SK-MEL-5 (cell line): ENCODE results near the gene MYO1H. TPM values are rescaled to one million over a fixed set of nuclear protein-coding genes. Genes with fewer than 3 reads are reported as not detected.

Experiments
- DNase-seq: peaks from one replicate; pipeline ENCODE4 v3.0.0-alpha.2; 2016; ENCODE audit warnings: low read depth, low spot score
- in situ Hi-C: cut with HindIII; loops from 2 replicates; pipeline ENCODE4 v1.10.0; 2016; ENCODE audit warnings: low sequenced_read_pairs, high pct_unique_total_duplicates, low pct_unique_long_range_greater_than_20kb
- total RNA-seq: library from RNA; depleted of rRNA; stranded (reverse); fragments of >200 nt; shearing (Covaris generic); gene quantifications from 2 replicates; pipeline ENCODE4 v1.2.3, GENCODE V29; 2014

MYO1H gene
- total RNA-seq, 1 experiment from 2014 or later: 0.08 TPM

DNA sequence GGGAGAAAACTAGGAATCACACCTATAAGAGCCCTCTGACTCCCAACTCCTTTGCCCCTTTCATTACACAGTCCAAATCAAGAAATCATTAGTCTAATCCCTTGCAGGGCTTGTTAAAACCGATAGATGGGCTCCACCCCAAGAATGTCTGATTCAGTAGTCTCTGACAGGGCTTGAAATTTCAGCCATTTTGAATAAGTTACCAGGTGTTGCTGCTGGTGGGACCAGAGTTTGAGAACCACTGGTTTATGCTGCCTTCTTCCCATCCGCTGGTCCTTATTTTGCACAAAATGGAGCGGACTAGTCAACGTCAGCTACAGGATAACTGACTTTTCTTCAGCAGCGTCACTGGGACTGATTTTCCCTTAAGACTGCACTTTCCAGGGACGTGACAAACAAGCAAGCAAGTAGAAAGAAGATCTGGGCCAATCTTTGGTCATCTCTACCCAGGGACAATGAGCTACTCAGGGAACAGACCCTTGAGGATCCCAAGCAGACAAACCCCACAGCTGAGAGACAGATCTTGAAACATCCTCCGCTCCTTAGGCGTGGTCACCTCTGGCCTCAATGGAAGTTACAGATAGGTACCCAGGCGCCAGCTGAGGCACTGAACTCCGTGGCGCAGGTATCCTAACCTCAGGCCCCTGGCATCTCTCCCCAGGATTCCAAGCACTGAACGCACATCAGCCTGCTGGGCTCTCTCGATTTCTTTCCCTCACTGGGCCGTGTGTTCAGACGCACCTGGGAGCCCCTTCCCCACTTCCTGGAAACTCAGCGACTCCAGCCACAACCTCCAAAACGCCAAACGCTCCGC, 128.5 kb downstream of the MYO1H start:
- in situ Hi-C loops: no loop called here
- DNase-seq: no peak

DNA sequence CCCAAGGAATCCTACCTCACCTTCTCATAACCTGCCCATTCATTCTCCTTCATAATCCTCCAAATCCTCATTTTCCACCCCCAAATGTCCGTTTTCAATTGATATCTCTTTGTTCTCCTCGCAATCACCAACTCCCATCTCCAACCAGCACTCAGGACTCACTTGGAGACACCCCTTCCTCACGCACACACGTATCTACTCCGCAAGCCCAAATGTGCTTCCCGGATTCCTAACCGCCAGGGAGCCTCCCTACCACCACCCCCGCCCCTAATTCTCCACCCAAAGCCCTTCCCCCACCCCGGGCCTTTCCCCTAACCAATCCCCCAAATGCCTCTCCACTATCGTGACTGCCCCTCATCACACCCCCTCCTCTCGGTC, 129.1 kb downstream of the MYO1H start:
- in situ Hi-C loops: no loop called here
- DNase-seq: no peak

DNA sequence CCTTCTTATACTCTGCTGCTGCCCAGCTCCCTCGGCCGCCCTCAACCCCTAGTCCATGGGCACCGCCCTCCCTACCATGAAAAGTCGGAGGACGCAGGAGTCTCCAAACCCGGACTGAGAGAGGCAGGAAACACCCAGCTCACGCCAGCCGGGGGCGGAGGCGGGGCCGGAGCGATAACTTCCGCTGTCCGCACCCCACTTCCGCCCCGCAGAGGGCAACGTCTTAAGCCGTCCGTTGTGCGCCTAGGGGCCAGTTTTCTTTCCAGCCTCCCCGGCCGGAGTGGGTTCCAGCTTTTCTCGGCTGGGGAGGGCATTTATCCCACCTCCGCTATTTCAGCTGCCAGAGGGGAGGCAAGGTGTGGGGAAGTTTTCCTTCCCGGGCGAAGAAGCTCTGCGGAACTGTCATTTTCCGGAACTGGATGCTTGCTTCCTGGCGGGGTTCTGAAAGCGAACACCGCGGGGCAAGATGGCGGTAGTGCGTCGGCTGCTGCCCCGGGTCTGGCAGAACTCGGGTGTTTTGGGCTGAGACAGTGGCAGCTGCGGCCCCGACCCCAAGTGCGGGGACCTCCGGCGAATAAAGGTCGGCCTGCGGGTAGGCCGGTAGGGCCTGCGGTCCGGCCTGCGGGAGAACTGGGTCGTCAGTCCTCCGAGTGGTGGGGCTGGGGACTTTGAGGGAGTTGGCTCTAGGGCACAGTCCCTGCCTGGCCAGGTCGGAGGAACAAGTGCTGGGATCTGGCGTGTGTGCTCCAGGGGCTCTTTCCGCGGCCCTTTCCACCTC, 129.7 kb downstream of the MYO1H start, which contains the start of the genes KCTD10 and UBE3B:
Gene KCTD10, minus strand, starts transcription at position 116 of the 778 bp plus-strand sequence. Its CDS starts 38 bp downstream, at position 78.
Gene UBE3B, plus strand, starts transcription at position 450 of the 778 bp plus-strand sequence. CDS start 5,918 bp downstream, outside the sequence.
- in situ Hi-C loops: no loop called here
- peak; percentile 87 for DNase-seq

DNA sequence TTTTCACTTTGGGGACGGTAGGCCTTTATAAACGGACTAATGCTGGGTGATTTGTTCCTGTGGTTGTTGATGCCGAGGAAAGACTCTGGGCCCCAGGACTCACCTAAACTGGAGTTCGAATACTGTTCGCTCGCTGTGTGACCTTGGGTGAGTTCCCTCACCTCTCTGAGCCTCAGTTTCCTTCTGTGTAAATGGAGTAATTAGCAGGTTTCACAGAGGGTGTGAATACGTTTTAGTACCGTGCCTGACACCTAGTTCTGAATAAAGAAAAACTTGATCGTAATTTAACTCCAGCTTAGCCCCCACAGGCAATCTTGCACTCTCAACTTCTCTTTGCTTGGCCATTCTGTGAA, 130.2 kb downstream of the MYO1H start:
- in situ Hi-C loops: no loop called here

DNA sequence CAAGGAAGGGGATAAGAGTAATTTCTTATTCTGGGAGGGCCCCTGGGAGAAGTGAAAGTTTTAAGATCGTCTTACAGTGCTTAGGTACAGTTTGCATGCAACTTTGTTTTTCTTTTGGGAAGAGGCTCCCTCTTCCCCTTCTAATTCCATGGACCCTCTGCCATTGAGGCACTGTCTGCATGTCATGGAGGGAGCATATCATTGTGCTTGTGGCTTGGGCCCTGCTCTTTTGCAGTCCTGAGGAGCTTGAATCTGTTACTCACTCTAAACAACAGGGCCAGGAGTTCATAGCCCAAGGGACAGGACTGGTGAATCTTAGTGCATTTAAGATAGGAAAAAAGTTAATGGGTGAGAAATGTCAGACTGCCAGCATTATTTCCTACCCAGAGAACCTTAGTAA, 132.1 kb downstream of the MYO1H start:
- no peak for DNase-seq
- in situ Hi-C loops: no loop called here

More for the DNA sequence above, 130.2 kb downstream of the MYO1H start:
- no peak for DNase-seq

DNA sequence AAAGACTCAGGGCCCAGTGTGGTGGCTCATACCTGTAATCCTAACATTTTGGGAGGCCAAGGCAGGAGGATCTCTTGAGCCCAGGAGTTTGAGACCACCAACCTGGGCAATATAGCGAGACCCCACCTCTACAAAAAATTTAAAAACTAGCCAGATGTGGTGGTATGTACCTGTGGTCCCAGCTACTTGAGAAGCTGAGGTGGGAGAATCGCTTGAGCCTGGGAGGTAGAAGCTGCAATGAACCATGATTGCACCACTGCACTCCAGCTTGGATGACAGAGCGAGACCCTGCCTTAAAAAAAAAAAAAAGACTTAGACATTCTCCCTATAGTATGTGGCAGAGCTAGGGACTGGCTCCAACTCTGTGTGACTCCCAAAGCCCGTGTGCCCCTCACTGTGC, 132.7 kb downstream of the MYO1H start:
- DNase-seq: no peak
- in situ Hi-C loops: no loop called here

DNA sequence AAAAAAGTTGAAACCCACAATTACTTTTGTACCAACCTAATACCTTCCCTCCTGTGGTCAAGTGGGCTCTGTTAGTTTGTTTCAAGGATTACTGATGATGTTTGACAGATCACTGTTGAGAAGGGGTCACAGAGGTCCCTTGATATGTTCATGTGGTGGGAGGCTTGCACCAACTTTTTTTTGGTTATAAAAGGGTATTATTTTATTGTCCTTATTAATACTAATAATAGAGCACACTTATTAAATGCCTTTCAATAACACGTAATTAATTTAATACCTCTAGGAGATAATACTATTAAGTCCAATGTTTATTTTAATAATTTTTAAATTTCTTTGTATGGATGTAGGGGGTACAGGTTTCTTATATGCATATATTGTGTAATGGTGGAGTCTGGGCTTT, 134.2 kb downstream of the MYO1H start:
- in situ Hi-C loops: no loop called here
- DNase-seq: no peak

DNA sequence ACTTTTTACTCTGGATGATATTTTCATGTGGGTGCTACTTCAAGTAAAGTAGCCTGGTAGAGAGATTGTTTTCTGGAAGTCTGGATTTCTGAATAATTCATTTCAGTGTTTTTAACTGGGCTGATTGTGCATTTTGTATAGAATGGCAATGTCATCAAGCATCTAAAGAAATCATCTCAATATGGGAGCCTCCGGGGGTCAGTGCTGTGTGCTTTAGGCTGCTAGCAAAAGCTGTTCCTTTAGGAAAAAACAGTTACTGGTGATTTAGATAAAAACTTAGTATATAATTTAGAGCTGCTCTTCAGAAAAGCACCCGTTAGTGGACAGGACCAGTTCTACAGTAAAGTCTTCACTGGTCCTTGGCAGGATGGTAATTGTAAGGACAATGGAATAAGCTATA, 134.8 kb downstream of the MYO1H start:
- in situ Hi-C loops: no loop called here
- no peak for DNase-seq

DNA sequence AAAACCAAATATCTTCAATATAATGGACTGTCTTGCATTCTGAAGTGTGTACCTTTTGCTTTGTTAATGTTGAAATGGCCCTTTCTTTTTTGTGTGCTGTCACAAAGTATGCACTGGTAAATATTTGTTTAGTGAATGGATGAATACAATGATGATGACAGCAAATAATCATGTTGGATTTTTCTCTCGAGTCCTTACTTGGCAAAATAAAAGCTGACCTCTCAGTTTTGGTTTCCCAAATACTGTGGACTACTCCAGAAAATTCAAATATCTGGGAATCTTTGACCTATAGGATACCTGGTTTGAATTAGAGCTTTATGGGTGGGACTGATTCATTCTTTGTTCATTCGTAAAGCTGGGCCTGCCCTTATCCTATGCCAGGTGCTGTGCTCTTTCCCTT, 135.2 kb downstream of the MYO1H start:
- in situ Hi-C loops: no loop called here
- no peak for DNase-seq

DNA sequence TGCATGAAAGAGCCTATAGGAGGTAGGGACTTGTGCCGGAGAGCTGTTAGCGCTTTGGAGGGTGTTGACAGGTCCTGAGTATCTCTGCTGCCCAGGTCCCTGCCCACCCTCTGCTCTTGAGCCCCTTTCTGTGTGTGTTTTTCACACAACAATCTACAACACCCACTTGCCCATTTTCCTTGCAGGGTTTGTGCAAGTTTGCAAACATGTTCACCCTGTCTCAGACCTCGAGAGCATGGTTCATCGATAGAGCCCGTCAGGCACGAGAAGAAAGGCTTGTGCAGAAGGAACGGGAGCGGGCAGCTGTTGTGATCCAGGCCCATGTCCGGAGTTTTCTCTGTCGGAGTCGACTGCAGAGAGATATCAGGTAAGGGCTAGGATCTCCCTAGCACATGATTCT, 135.6 kb downstream of the MYO1H start:
- DNase-seq: no peak
- in situ Hi-C loops: no loop called here

DNA sequence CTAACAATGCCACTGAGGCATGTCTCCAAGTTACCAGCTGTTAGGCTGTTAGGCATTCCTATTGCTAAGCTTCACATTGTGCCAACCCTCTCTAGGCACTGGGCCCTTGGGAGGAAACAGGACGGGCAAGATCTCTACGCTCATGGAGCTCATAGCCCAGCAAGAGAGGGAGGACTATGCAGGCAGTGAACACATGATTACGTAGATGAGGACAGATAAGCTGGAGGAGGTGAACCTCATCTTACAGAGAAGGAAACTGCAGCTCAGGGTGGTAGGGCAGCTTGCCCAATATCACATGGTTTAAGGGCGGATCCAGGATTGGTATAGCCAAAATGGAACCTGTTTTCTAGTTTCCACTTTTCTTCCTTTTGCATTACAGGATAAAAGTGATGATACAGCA, 137.5 kb downstream of the MYO1H start:
- in situ Hi-C loops: no loop called here
- no peak for DNase-seq

DNA sequence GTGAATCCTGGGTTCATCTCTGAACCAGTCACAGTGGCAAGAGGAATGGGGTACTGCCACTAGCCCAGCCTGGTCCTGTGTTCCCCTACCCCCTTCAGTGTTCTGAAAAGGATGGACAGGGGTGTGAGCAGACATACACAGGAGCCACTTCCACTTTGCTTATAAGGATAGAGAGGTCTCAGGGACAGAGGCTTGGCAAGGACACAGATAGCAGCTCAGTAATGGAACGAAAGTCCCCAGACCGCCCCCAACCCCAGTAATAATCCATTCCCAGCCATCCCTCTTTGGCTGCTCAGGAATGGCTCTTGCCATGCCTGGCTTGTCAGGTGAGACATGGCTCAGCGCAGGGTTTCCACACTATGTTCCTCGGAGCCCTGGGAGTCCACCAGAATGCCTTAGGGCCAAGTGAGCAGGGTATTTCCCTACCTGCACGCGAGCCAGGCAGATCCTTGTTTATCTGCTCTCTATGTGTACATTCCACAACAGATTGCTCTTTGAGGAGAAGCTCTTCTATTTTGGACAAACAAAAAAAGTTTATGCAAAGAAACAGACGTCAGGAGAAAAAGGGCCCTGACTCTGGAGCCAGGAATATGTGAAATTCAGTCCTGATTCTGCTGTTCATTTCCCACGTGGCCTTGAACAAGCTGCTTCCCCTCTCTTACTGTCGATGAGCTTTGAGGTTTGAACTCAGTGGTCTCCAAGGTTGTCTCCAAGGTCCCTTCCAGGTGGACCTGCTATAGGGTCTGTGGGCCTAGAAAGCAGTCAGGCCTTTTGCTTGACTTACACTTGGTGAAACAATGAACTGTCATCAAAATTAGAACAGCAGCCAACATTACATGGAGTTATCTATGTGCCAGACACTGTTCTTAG, 139.7 kb downstream of the MYO1H start:
- in situ Hi-C loops: no loop called here
- DNase-seq: no peak

DNA sequence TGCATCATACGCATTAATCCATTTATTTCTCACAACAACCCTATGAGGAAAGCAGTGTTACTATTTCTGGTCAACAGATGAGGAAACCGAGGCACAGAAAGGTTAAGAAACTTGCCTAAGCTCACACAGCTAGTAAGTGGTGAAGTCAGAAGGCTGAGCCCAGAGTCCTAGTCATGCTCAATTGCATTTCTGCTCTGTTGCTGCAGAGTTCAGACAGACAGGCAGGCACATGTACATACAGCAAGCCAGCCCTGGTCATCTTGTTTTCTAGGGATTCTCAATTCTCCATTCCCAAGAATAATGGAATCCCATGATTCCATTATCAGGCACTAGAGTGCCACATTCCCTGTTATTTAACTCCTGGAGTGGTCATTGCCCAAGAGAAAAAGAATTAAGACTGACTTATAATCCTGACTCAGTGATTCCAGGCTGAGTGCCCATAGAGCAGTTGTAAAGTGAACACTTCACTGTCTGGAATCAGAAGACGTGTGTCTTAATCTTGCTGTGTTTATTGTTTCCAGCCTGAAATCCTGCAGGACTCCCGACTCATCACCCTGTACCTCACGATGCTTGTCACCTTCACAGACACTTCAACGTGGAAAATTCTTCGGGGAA, 140.5 kb downstream of the MYO1H start:
- in situ Hi-C loops: no loop called here
- DNase-seq: no peak

DNA sequence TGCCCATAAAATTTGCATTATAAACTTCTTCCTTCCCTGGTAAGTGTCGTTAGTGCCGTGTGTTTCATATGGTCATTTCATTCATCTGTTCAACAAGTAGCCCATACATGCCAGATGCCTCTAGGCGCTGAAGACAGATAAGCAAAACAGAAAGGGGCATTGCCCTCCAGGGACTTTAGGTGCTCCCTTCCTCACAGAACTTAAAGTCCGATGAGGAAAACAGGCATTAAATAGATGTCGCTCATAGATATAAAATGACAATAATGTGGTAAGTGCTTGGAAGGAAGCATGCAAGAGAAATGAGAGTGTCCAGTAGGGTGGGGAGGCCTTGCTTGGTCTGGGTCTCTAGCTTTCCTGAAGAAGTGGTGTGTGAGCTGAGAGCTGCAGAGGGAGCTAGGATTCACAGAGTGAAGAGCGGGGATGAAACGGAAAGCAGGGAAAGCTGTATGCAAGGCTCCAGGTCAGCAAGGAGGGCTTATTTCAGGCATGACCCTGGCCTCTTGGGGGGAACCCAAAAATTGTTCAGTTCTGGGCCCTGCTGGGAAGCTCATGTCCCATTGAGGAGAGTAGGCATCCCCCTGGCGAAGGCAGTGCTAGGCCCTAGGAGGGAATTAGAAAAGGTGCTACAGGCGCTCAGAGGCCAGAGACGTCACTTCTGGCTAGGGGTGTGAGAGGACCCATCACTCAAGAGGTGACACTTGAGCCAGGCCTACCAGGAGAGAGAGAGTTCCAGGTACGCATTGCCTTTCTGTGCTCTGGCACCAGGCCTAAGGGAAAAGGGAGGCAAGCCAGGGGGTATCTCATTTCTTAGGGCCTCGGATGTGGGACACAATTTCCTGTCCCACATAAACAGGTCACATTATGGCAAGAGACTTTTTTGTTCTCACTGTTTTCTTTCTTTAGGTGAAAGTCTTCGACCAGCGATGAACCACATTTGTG, 141.6 kb downstream of the MYO1H start:
- in situ Hi-C loops: no loop called here

DNA sequence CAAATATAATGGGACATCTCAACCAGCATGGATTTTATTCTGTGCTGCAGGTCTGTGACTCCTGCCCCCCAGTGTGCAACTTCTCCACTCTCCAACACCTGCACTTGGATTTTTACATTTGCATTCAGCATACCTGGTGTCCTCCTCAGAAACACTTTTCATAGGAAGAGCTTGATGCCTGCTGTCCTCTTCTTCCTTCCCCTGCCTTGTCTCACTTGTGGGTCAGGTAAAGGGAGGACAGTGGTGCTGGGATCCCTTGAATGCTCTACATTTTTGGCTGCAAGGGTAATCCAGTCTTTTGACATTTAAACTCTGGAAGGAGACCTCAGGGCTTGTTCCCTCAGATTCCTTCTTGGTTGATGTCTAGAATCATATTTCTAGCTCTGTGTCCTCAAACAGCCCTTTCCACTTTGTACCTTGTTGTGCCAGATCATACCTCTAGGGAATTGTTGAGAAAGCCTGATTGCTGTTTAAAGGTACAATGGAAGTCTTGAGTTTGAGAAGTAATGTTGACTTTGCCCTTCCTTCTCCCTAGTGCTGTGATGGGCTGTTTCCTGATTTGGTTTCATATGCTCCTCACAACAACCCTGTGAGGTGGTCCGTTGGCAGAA, 142.4 kb downstream of the MYO1H start:
- DNase-seq: no peak
- in situ Hi-C loops: no loop called here

More for the DNA sequence above, 141.6 kb downstream of the MYO1H start:
- DNase-seq: no peak

DNA sequence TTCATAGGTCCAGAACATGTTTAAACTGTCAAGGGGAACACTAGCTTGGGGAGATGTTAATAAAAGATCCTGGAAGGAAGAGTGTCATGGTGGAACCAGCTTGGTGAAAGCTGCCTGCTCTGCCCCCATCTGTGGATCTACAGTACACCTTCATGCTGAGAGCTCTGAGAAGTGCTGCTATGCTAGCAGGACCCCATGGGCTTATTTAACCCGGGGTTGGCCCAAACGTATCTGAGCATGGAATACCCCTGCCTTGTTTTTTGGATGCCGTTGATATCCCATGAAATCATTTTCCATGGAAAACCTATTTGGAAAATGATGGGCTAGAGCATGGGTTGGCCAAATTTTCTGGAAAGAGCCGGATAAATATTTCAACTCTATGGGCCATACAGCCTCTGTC, 144.0 kb downstream of the MYO1H start:
- in situ Hi-C loops: no loop called here
- no peak for DNase-seq
